Measurements from ENCODE around the gene ATL1. TPM values are rescaled to one million over a fixed set of nuclear protein-coding genes. Genes with fewer than 3 reads are reported as not detected.
"Not testable (repeated sequence)": the region's sequence is repeated elsewhere in the genome, so short reads cannot be mapped to it uniquely, and the experiment has no call there.

ATL1 gene
- total RNA-seq, 2 donors from 2014 or later: 12.0 to 12.6 TPM

GRCh38 chr14:50532502-50533240, 27.3 kb upstream of the ATL1 start, which contains the start of gene MAP4K5:
TSS of gene MAP4K5 (minus strand) at chr14:50532569. CDS start at chr14:50532049, 520 bp downstream.
- peak; percentile 91 to 94 for DNase-seq
- intact Hi-C loops (cut with DNase I, micrococcal nuclease): loop anchor here (2.0 to 10.0 kb wide), 2 partner anchors 212 to 218 kb away; partner anchors contain the start of genes DMAC2L (in 1 of the 2) and L2HGDH (in 1 of the 2)
- ATAC-seq: peak; percentile 90

GRCh38 chr14:50533241-50533705, 26.7 kb upstream of the ATL1 start:
- DNase-seq (no peak), ATAC-seq (peak; percentile 13)
- intact Hi-C loops (cut with DNase I, micrococcal nuclease): loop anchor here (2.0 to 10.0 kb wide), 2 partner anchors 212 to 218 kb away; partner anchors contain the start of genes DMAC2L (in 1 of the 2) and L2HGDH (in 1 of the 2)

GRCh38 chr14:50533806-50534205, 26.1 kb upstream of the ATL1 start:
- no peak for ATAC-seq
- intact Hi-C loops (cut with DNase I, micrococcal nuclease): loop anchor here (2.0 to 10.0 kb wide), 2 partner anchors 213 to 219 kb away; partner anchors contain the start of genes DMAC2L (in 1 of the 2) and L2HGDH (in 1 of the 2)
- DNase-seq: no peak

GRCh38 chr14:50534416-50534815, 25.5 kb upstream of the ATL1 start:
- DNase-seq (no peak), ATAC-seq (no peak)
- intact Hi-C loops (cut with DNase I, micrococcal nuclease): loop anchor here in 1 of 2 donors (10.0 kb wide), 1 partner anchor 220 kb away; the partner anchor contains the start of genes DMAC2L and L2HGDH

- intact Hi-C loops (cut with DNase I, micrococcal nuclease): loop anchor here in 1 of 2 donors (10.0 kb wide), 1 partner anchor 220 kb away; the partner anchor contains the start of genes DMAC2L and L2HGDH
- DNase-seq (no peak), ATAC-seq (no peak)
Observed at GRCh38 chr14:50534997-50535396, 24.9 kb upstream of the ATL1 start.

- intact Hi-C loops (cut with DNase I, micrococcal nuclease): loop anchor here in 1 of 2 donors (10.0 kb wide), 1 partner anchor 223 kb away; the partner anchor contains the start of genes DMAC2L and L2HGDH
- not testable (repeated sequence) for DNase-seq, ATAC-seq
Observed at GRCh38 chr14:50538034-50538433, 21.9 kb upstream of the ATL1 start.

GRCh38 chr14:50539051-50539450, 20.9 kb upstream of the ATL1 start:
- DNase-seq (no peak), ATAC-seq (no peak)
- intact Hi-C loops (cut with DNase I, micrococcal nuclease): loop anchor here in 1 of 2 donors (10.0 kb wide), 1 partner anchor 224 kb away; the partner anchor contains the start of genes DMAC2L and L2HGDH

GRCh38 chr14:50541159-50541567, 18.8 kb upstream of the ATL1 start:
- intact Hi-C loops (cut with DNase I, micrococcal nuclease): loop anchor here in 1 of 2 donors (5.0 kb wide), 1 partner anchor 236 kb away; no protein-coding TSS in a partner anchor
- ATAC-seq: peak; percentile 74
- DNase-seq: no peak

- ATAC-seq (peak; percentile 76), DNase-seq (peak in 1 of 2 donors; percentile 48)
- intact Hi-C loops (cut with DNase I, micrococcal nuclease): loop anchor here in 1 of 2 donors (5.0 kb wide), 1 partner anchor 234 kb away; no protein-coding TSS in a partner anchor
Observed at GRCh38 chr14:50542941-50543418, 17.0 kb upstream of the ATL1 start.

- no peak for DNase-seq
- intact Hi-C loops (cut with DNase I, micrococcal nuclease): loop anchor here in 1 of 2 donors (5.0 kb wide), 1 partner anchor 232 kb away; no protein-coding TSS in a partner anchor
- no peak for ATAC-seq
Observed at GRCh38 chr14:50544911-50545310, 15.0 kb upstream of the ATL1 start.

GRCh38 chr14:50545618-50546017, 14.3 kb upstream of the ATL1 start:
- ATAC-seq: no peak
- intact Hi-C loops (cut with DNase I, micrococcal nuclease): no loop called here

GRCh38 chr14:50550294-50550693, 9.7 kb upstream of the ATL1 start:
- intact Hi-C loops (cut with DNase I, micrococcal nuclease): no loop called here
- ATAC-seq (no peak), DNase-seq (no peak)

More at GRCh38 chr14:50545618-50546017, 14.3 kb upstream of the ATL1 start:
- no peak for DNase-seq

GRCh38 chr14:50551877-50552276, 8.1 kb upstream of the ATL1 start:
- DNase-seq (no peak), ATAC-seq (no peak)
- intact Hi-C loops (cut with DNase I, micrococcal nuclease): no loop called here

- ATAC-seq; DNase-seq; intact Hi-C loops (cut with DNase I, micrococcal nuclease): not testable (repeated sequence)
Observed at GRCh38 chr14:50552796-50553195, 7.1 kb upstream of the ATL1 start.

GRCh38 chr14:50560931-50561285, 963 bp downstream of the ATL1 start:
- intact Hi-C loops (cut with DNase I, micrococcal nuclease): no loop called here
- DNase-seq: peak; percentile 76 to 79
- ATAC-seq: peak; percentile 80

GRCh38 chr14:50562841-50563240, 2.9 kb downstream of the ATL1 start:
- intact Hi-C loops (cut with DNase I, micrococcal nuclease): no loop called here
- ATAC-seq (no peak), DNase-seq (no peak)

GRCh38 chr14:50569714-50570274, 9.8 kb downstream of the ATL1 start:
- no peak for ATAC-seq
- DNase-seq: no peak
- intact Hi-C loops (cut with DNase I, micrococcal nuclease): no loop called here

GRCh38 chr14:50573862-50574261, 13.9 kb downstream of the ATL1 start:
- ATAC-seq (peak; percentile 81), DNase-seq (no peak)
- intact Hi-C loops (cut with DNase I, micrococcal nuclease): no loop called here

- ATAC-seq: no peak
- no peak for DNase-seq
- intact Hi-C loops (cut with DNase I, micrococcal nuclease): no loop called here
Observed at GRCh38 chr14:50575769-50576168, 15.8 kb downstream of the ATL1 start.
